ENCODE measurements around the gene THBD.

THBD gene

GRCh38 chr20:23061734-23062561 lies 12.5 kb upstream of the THBD start:
- DNase-seq (ENCODE audit: low spot score): no peak

GRCh38 chr20:23061262-23061661 lies 11.8 kb upstream of the THBD start:
- no peak for DNase-seq (ENCODE audit: low spot score)

- DNase-seq (ENCODE audit: low spot score): no peak
Observed at GRCh38 chr20:23060629-23061028, 11.2 kb upstream of the THBD start.

GRCh38 chr20:23059846-23060245 lies 10.4 kb upstream of the THBD start:
- DNase-seq (ENCODE audit: low spot score): no peak

GRCh38 chr20:23059001-23059400 lies 9.5 kb upstream of the THBD start:
- no peak for DNase-seq (ENCODE audit: low spot score)

GRCh38 chr20:23058240-23058639 lies 8.8 kb upstream of the THBD start:
- DNase-seq (ENCODE audit: low spot score): no peak

GRCh38 chr20:23052904-23053303 lies 3.4 kb upstream of the THBD start:
- DNase-seq (ENCODE audit: low spot score): no peak

GRCh38 chr20:23050847-23051627 lies 1.6 kb upstream of the THBD start:
- no peak for DNase-seq (ENCODE audit: low spot score)

GRCh38 chr20:23050076-23050838 lies 785 bp upstream of the THBD start:
- no peak for DNase-seq (ENCODE audit: low spot score)

- DNase-seq (ENCODE audit: low spot score): no peak
Observed at GRCh38 chr20:23048283-23049200, 930 bp downstream of the THBD start.

GRCh38 chr20:23047738-23048214 lies 1.7 kb downstream of the THBD start:
- DNase-seq (ENCODE audit: low spot score): no peak

DNA sequence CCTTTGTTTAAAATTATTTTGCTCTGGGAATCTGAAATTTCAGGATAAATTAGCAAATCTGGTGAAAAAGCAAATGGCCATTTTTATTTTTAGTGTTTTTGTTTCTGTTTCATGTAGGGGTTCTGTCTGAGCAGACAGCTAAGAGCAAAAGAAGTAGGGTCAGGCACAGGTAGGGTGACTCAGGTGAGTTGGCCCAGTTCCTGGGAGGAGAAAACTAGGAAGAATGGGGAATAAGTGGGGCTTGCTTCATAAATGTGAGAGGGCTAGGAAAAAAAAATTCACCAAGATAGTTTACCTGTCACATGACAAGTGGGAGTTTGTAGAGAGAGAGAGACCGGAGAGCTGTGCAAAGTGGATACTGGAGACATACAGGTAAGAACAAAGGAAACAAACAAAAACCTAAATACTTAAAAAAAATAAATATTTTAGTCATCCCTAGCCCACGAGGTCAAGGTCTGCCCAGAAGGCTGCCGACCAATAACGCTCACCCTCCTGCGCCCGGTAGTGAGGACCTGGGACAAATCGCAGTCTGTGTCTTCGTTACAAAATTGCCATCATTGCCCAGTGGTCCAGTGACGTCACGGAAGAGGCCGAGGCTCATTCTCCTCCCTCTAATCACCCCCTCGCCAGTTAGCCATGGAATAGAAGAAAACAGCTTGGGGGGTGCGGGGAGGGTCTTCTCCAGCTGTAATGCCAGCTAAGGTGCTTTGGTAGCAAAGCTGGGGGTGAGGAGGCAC lies 2.3 kb downstream of the THBD start:
- DNase-seq (ENCODE audit: low spot score): no peak

GRCh38 chr20:23046431-23046830 lies 3.0 kb downstream of the THBD start:
- DNase-seq (ENCODE audit: low spot score): no peak

DNA sequence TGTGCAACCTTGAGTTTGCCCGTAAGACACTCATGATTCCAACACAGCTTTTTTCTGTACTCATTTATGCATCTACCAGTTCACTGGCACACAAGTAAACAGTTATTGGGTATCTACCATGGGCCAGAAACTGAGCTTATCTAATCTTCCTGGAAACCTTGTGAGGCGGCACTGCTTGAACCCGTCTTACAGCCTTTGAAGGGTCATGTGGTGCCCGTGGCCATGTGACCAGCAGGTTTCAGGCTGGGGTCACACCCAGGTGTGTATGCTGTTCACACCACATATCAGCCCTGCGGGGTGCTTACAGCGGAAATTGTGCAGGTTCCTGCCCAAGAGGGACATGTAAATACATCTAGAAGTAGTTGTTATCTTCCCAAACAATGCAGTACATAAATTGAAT lies 6.1 kb downstream of the THBD start:
- DNase-seq (ENCODE audit: low spot score): no peak

- DNase-seq (ENCODE audit: low spot score): no peak
Observed at GRCh38 chr20:23042270-23042669, 7.2 kb downstream of the THBD start.

GRCh38 chr20:23039885-23040508 lies 9.5 kb downstream of the THBD start:
- no peak for DNase-seq (ENCODE audit: low spot score)

DNA sequence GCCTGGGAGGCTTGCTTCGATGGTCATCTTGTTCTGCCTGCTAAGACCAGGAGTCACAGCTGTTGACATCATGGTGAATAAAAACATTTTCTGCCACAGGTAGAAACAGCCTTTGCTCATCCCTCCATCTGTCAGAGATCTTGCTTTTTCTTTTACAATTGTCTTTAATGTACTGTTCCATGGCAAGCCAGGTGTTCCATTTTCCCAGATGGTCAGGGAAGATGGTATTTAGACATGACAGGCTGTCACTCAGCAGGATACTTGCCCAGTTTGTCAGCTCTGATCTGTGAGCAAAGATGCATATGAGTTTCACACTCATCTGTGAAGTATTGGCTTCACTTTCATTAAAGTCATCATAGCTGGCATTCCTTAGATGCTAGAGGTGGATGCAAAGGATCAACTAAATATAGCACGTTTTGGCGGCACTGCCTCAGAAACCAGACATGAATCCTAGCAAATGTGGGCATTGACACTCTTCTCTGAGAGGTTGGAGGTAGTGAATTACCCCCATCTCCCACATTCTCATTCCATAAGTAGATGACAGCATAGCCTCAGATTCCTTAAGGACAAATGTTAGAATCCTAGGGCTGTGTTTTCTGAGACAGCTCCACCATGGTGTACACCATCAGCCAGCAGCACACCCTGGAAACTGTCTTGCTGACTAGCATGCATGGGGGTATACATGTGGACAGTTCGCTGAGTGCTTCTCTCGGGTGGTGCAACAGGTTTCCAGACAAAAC lies 10.2 kb downstream of the THBD start:
- DNase-seq (ENCODE audit: low spot score): no peak

- DNase-seq (ENCODE audit: low spot score): no peak
Observed at GRCh38 chr20:23037017-23037481, 12.4 kb downstream of the THBD start.

GRCh38 chr20:23036371-23036770 lies 13.1 kb downstream of the THBD start:
- DNase-seq (ENCODE audit: low spot score): no peak
